ENCODE measurements around the gene SETD7.
"Not testable (repeated sequence)": the region's sequence is repeated elsewhere in the genome, so short reads cannot be mapped to it uniquely, and the experiment has no call there.

SETD7 gene

DNA sequence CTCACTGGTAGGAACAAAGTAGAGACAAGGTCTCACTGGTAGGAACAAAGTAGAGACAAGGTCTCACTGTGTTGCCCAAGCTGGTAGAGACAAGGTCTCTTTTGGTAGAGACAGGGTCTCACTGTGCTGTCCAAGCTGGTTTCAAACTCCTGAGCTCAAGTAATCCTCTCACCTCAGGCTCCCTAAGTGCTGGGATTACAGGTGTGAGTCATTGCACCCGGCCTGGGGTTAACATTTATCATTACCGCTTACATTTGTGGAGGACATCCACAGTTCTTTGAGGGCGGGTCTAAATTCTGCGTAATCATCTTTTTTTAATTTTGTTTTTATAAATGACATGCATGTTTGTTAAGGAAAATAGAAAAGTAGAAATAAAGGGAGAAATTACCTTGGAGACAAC is 90.1 kb downstream of the SETD7 start:
- no peak overlapping the region for H3K4me3 ChIP-seq (replicated peaks; ENCODE audit: low read depth, low read length)
- TF ChIP-seq, protein P1, sequence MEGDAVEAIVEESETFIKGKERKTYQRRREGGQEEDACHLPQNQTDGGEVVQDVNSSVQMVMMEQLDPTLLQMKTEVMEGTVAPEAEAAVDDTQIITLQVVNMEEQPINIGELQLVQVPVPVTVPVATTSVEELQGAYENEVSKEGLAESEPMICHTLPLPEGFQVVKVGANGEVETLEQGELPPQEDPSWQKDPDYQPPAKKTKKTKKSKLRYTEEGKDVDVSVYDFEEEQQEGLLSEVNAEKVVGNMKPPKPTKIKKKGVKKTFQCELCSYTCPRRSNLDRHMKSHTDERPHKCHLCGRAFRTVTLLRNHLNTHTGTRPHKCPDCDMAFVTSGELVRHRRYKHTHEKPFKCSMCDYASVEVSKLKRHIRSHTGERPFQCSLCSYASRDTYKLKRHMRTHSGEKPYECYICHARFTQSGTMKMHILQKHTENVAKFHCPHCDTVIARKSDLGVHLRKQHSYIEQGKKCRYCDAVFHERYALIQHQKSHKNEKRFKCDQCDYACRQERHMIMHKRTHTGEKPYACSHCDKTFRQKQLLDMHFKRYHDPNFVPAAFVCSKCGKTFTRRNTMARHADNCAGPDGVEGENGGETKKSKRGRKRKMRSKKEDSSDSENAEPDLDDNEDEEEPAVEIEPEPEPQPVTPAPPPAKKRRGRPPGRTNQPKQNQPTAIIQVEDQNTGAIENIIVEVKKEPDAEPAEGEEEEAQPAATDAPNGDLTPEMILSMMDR (IDR thresholded peaks at IDR 0.05; ENCODE audit: low read depth, low read length, missing control alignments), result no peak
- DNase-seq (ENCODE audit: extremely low read depth, low read depth), result no peak

- DNase-seq (ENCODE audit: extremely low read depth, low read depth); H3K4me3 ChIP-seq (replicated peaks; ENCODE audit: low read depth, low read length): not testable (repeated sequence)
Measured at GRCh38 chr4:139464512-139464911, 91.5 kb downstream of the SETD7 start.

GRCh38 chr4:139461022-139461628 is 94.9 kb downstream of the SETD7 start:
- DNase-seq (ENCODE audit: extremely low read depth, low read depth), result no peak
- TF ChIP-seq, protein P1 (IDR thresholded peaks at IDR 0.05; ENCODE audit: low read depth, low read length, missing control alignments), result no peak
- no peak overlapping the region for H3K4me3 ChIP-seq (replicated peaks; ENCODE audit: low read depth, low read length)

GRCh38 chr4:139460565-139460964 is 95.5 kb downstream of the SETD7 start:
- TF ChIP-seq, protein P1 (IDR thresholded peaks at IDR 0.05; ENCODE audit: low read depth, low read length, missing control alignments), result no peak
- DNase-seq (ENCODE audit: extremely low read depth, low read depth), result no peak
- H3K4me3 ChIP-seq (replicated peaks; ENCODE audit: low read depth, low read length), result no peak overlapping the region

- no peak overlapping the region for H3K4me3 ChIP-seq (replicated peaks; ENCODE audit: low read depth, low read length)
- TF ChIP-seq, protein P1 (IDR thresholded peaks at IDR 0.05; ENCODE audit: low read depth, low read length, missing control alignments), result no peak
- DNase-seq (ENCODE audit: extremely low read depth, low read depth), result no peak
Measured at GRCh38 chr4:139458999-139459398, 97.0 kb downstream of the SETD7 start.

DNA sequence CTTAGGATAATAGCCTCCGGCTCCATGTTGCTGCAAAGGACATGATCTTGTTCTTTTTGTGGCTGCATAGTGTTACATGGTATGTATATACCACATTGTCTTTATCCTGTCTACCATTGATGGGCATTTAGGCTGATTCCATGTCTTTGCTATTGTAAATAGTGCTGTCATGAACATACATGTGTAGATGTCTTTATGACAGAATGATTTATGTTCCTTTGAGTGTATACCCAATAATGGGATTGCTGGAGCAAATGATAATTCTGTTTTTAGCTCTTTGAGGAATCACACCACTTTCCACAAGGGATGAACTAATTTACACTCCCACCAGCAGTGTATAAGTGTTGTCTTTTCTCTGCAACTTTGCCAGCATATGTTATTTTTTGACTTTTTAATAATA is 97.5 kb downstream of the SETD7 start:
- DNase-seq (ENCODE audit: extremely low read depth, low read depth), result no peak
- TF ChIP-seq, protein P1 (IDR thresholded peaks at IDR 0.05; ENCODE audit: low read depth, low read length, missing control alignments), result no peak
- H3K4me3 ChIP-seq (replicated peaks; ENCODE audit: low read depth, low read length), result no peak overlapping the region

GRCh38 chr4:139457318-139457717 is 98.7 kb downstream of the SETD7 start:
- DNase-seq (ENCODE audit: extremely low read depth, low read depth), result no peak
- H3K4me3 ChIP-seq (replicated peaks; ENCODE audit: low read depth, low read length), result no peak overlapping the region
- TF ChIP-seq, protein P1 (IDR thresholded peaks at IDR 0.05; ENCODE audit: low read depth, low read length, missing control alignments), result no peak

Data from HFF-Myc (cell line).